ENCODE data around the gene SYTL3. TPM values are rescaled to one million over a fixed set of nuclear protein-coding genes. Genes with fewer than 3 reads are reported as not detected.
A peak's percentile ranks its signal among the peaks of the same experiment; 100 is the strongest.

Gene SYTL3
- total RNA-seq, 1 experiment from 2014 or later = 0.09 TPM

DNA sequence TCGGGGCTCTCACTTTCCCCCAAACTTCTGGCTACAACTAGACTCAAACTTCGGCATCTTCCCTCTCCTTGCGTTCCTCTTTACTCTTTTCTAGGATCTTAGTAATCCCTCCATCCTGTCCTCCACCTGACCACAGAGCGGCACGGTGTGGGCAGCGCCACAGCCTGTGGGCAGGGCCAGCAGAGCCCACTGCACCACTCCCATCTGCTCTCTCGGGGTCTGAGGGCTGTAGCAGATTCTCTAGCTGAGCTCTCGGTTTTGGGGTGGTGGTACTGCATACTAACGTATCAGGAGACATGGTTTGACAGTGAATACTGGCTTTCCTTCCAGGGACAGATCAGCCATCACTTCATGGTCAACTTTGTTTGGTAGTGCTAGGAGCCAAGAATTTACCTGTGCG is 111.9 kb downstream of the SYTL3 start:
- Histone ChIP-seq H3K27ac (ENCODE audit: insufficient read length, low read depth, low read length) (no peak overlapping the region), H3K14ac (ENCODE audit: insufficient read depth, low read length) (no peak overlapping the region), H3K4me1 (ENCODE audit: insufficient read depth, low read length) (peaks cover 3% of the 10 kb centered on the region; the same call in 1 of the 2 replicates), H3K9ac (ENCODE audit: extremely low read depth, insufficient read length, low read length) (no peak overlapping the region), H4K91ac (ENCODE audit: insufficient read length, low read depth, low read length) (no peak overlapping the region), H3K23ac (ENCODE audit: insufficient read length, low read depth, low read length) (no peak overlapping the region), H2BK12ac (ENCODE audit: insufficient read length, low read depth, low read length) (no peak overlapping the region), H3K27me3 (ENCODE audit: insufficient read depth, low read length) (no peaks in the 10 kb centered on the region), H2AK5ac (ENCODE audit: insufficient read length, low read length) (no peak overlapping the region), H3K4ac (ENCODE audit: low read depth, low read length) (no peak overlapping the region), H4K8ac (replicated peaks; ENCODE audit: insufficient read length, low read depth, low read length) (no peak overlapping the region), H2BK20ac (ENCODE audit: low read depth, low read length, poor library complexity, severe bottlenecking) (no peak overlapping the region), H3K9me3 (ENCODE audit: control insufficient read depth, low read depth, low read length) (no peaks in the 10 kb centered on the region), H3K79me2 (ENCODE audit: insufficient read depth, low read length) (no peaks in the 10 kb centered on the region), H3K18ac (ENCODE audit: insufficient read length, low read depth, low read length) (no peak overlapping the region), H3K79me1 (ENCODE audit: insufficient read depth, low read depth, low read length, poor library complexity, severe bottlenecking) (no peaks in the 10 kb centered on the region), H2BK120ac (ENCODE audit: low read depth, low read length, poor library complexity, severe bottlenecking) (no peak overlapping the region), H2BK15ac (ENCODE audit: low read depth, low read length) (no peak overlapping the region), H3K4me2 (ENCODE audit: insufficient read depth, insufficient read length, low read length) (no peak overlapping the region), H3T11ph (ENCODE audit: low read length) (no peak overlapping the region), H3K56ac (ENCODE audit: insufficient read length, low read depth, low read length) (no peak overlapping the region), H2BK5ac (ENCODE audit: insufficient read length, low read length) (no peak overlapping the region), H4K20me1 (ENCODE audit: control insufficient read depth, insufficient read depth, insufficient read length) (no peaks in the 10 kb centered on the region), H2AFZ (ENCODE audit: low read length) (no peak overlapping the region), H4K5ac (ENCODE audit: insufficient read length, low read depth, low read length) (no peak overlapping the region), H3K23me2 (ENCODE audit: insufficient read length, low read depth, low read length, poor library complexity, severe bottlenecking) (no peaks in the 10 kb centered on the region)
- DNase-seq = no peak
- Mint-ChIP-seq H3K4me3 (no peak overlapping the region), H3K36me3 (ENCODE audit: insufficient read depth in 1 of 3, low read depth in 3 of 3) (peaks cover 12 to 28% (median 21%) of the 10 kb centered on the region in 3 experiments; a peak in 6 of 7 replicates), H3K4me1 (peaks cover 29 to 36% of the 10 kb centered on the region in 2 experiments), H3K27me3 (ENCODE audit: low read depth) (peaks cover 3% of the 10 kb centered on the region), H3K27ac (peak overlapping the region in 2 of 3 experiments; percentile 12 to 24; a peak in 2 of 7 replicates), H3K9me3 (no peaks in the 10 kb centered on the region)
- no CpG with 5 or more reads among the region's 10 CpGs for WGBS (ENCODE audit: extremely low coverage, insufficient read length, low lambda C conversion rate)
- TF ChIP-seq, protein P1, sequence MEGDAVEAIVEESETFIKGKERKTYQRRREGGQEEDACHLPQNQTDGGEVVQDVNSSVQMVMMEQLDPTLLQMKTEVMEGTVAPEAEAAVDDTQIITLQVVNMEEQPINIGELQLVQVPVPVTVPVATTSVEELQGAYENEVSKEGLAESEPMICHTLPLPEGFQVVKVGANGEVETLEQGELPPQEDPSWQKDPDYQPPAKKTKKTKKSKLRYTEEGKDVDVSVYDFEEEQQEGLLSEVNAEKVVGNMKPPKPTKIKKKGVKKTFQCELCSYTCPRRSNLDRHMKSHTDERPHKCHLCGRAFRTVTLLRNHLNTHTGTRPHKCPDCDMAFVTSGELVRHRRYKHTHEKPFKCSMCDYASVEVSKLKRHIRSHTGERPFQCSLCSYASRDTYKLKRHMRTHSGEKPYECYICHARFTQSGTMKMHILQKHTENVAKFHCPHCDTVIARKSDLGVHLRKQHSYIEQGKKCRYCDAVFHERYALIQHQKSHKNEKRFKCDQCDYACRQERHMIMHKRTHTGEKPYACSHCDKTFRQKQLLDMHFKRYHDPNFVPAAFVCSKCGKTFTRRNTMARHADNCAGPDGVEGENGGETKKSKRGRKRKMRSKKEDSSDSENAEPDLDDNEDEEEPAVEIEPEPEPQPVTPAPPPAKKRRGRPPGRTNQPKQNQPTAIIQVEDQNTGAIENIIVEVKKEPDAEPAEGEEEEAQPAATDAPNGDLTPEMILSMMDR (conservative IDR thresholded peaks at IDR 0.05) = no peak

Data from H9 (cell line).